Eye (tissue), 1 donor: Measurements from ENCODE around the gene FADS3.

Experiments
- DNase-seq: peaks from one replicate; pipeline ENCODE4 v3.0.0-alpha.2; 2015

The FADS3 gene

DNA sequence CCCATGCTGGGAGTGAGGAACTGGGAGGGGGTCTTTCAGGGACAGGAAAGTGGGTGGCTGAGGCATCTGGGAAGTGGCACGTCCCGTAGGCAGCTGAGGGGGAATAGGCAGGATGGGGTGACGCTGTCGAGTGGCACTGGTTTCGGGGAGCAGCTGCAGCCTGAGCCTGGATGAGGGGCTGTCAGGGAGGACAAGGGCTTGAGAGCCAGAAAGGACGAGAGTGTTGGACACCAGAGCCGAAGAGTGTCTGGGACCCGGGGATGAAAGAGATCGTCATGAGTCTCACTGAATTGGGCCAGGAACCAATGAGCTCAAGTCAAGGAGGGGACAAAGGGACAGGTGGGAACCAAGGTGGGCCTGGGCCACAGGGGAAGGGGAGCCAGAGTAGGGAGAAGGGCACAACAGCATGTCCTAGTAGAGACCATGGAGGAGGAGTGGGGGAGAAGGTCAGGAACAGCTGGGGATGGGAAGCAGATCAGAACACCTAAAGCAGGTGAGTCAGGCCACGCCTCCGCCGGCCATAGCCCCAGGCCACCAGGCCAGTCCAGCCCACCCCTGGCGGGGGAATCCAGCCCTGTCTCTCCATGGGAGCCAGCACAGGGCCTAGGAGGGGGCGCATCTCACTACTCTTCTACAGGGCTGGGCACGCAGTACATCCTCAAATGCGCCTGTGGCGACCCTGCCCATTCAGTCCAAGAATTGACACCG is 21.8 kb upstream of the FADS3 start:
- no peak for DNase-seq

DNA sequence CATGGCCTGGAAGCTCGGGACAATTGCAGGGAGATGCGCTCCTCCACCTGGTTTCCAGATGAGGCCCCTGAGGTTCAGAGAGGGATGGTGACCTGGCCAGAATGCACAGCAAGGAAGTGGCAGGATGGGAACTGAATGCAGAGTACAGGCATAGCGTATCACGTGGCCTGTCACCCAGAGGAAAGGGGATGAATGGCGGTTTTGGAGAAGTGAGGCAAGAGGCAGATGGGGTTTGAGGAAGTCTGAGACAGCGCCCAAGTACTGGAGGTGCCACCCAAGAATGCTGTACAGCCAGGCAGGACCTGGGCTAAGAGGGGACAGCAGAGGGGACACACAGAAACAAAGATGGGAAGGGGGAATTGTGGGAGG is 21.2 kb upstream of the FADS3 start:
- DNase-seq: no peak

DNA sequence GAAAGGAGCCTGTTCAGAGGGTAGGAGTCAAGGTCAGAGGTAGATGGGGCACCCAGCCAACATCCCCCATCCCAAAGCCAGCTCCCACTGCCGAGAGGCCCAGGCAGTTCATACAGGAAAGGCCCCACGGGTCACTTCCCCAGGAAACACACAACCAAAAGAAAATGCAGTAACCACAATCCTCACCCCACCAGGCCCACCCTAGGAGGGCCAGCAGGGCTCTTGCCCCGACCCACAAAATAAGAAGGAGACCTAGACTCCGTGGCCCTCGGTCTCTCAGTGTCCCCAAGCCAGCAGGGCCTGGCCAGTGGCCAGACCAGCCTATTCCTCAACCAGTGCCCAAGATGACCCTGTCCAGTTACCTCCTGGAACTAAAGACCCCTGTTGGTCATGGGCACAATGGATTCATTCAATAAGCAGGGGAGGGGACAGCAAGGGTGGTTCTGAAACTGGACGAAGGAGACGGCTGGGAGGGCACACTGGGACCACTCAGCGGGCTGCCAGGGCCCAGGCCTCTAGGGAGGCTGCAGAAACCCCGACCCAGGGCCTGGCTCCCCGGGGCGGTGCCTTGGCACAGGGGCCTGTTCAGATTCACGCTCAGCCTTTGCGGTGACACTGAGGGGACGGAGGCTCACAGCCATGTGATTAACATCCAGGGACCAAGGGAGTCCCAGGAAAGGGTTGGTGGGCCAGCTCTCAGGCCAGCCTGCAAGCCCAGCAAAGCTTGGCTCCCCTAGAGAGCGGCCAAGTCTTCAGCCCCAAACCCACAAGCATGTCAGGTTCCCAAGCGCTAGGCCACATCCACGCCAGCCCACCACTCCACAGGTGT is 20.6 kb upstream of the FADS3 start:
- no peak for DNase-seq

DNA sequence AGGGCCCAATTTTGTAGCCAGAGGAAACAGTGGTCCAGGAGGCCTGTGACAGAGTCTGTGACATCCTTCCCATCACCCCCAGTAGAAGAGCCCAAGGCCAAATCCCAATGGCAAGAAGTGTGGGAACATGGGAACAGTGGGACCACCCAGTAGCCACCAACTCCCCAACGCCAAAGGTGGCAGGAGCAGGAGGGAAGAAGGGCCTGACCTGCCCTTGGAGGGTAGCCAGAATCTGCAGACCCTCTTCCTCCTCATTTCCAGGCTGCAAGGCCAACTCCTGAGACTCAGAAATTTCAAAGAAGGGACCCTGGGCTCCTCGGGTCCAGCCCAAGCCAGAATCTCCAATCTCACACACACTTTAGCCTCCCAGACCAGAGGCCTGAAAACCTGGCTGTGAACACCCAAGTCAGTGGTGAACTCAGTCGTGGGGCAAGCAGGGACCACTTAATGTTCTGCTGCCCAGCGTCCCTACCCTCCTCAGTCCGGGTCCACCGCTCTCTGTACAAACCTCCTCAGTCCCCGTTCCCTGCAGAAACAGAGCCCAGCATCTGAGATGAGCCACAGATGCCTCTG is 19.9 kb upstream of the FADS3 start:
- no peak for DNase-seq

DNA sequence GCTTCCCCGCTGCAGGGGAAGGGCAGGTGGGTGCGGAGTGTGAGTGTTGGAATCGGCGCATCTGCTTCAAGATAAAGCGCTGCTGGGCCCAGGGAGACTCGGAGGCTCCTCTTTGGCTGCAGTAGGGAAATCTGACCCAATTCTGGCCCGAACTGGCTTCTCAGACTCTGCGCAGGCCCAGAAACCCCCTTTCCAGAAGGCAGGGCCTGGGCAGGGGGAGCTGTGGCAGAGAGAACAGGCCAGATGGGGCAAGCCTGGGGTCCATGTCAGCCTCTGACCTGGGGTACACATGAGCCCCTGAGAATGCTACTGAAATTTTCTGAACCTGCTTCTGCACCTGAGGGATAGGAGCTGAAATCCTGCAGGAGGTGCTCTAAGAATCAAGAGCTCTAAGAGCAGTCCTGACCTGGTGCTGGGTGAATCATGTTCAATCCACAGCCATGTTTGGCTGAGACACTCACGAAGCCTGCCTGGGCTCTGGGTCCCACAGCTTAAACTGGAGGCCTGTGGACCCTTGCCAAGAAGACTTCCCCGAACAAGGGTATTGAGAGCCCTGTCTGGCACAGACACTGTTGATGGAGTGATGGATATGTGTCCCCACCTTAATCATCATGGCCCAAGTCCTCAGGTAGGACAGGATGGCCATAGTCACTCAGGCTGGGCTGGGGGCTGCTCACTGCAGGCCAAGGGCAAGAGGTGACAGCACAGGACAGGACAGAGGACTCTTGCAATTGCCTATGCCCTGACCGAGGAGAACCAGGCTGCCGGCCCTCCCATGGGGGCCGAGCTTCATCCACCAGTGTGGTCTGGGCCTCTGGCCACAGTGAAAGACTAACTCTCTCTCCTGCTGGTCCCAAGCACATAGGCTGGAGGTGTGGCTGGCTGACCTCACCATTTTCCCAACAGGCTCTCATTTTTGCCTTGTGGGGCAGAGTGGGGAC is 19.1 kb upstream of the FADS3 start:
- DNase-seq: no peak

DNA sequence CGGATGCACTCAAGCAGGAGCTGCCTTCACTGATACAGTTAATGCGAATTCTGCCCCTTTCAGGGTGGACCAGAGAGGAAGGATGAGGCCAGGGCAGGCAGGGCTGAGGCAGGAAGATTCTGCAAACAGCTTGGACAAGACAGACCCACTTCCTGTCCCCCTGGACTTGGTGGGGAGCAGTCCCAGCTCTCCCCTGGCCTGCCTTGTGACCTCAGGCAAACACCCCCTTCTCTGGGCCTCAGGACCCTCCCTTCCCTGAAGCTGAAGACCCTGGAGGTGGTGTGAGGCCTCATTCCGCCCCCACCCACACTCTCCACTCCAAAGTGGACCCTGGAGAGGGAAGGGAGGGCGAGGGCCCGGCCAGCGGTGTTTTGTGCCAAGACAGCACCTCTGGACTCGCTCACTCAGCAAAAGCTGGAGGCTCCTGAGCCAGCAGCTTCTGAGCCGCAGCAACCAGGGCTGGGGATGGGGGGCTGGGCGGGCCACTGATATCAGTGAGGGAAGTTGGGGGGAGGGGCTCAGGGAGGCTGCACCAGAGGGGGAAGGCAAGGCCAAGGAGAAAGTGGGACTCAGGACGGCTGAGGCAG is 17.5 kb upstream of the FADS3 start:
- DNase-seq: no peak

DNA sequence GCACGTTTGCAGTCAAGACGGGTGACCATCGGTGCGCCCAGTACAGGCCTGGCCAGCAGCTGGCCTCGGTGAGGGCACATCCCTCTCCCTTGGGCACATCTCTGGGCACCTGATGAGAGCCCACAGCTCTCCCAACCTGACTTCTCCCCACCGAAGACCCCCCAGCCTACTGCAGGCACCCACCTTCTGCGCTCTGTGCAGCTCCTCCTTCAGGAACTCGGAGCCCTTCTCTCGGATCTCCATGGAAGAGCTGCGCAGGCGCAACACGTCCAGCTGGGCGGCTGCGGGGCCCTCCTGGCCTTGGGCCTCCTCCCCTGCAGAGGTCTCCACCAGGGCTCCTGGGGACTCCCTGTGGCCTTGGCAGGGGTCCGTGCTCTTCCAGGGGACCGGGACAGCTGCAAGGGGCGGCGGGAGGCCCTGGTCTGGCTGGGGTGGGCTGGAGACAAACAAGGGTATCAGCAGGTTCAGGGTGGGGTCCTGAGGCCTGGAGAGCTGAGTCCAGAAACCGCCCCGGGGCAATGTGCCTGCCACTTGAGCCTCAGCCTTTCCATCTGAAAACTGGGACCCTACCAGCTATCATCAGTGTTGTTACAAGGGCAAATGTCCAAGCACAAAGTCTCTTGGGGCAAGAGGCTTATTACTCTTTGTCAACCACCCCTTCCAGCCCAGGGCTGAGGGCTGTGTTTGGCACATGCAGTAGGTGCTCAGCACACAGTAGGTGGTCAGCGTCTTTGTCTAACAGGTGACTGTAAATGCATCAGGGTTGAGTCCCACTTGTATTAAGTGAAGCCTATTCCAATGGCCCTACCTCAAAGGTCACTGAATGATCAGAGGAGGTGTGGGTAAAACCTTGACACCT is 16.8 kb upstream of the FADS3 start:
- DNase-seq: no peak

DNA sequence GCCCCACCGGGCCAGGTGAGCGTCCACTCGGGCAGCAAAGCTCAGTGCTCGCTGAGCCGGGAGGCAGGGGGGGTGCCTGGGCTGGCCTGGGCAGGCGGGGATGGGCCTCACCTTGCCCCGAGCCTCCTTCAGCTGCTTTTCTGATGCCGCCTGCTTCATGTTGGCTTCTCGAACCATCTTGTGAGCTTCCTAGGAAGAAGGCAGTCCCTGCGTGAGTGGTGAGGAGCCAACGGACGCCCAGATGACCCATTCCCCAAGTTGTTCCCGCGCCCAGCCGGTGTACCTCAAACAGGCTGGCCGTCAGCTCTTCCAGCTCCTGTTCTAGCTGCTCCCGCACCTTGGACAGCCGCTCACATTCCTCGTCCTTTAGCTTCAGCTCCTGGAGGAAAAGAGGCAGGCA is 15.9 kb upstream of the FADS3 start:
- DNase-seq: no peak

DNA sequence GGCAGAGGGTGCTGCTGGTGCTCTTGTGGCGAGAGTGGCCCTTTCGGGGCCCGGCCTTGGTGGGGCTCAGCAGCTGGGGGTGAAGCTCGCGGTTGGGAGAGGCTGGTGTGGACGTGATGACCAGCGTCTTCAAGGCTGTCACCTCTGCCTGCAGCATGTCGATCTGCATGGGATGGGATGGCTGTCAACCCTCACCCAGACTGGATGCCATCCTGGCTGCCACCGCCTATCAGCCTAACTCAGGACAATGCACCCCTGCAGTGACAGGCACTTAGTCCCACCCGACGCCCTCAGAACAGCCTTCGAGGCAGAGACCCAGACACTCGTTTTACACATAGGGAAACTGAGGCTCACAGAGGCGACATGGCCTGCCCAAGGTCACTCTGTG is 15.2 kb upstream of the FADS3 start:
- no peak for DNase-seq

DNA sequence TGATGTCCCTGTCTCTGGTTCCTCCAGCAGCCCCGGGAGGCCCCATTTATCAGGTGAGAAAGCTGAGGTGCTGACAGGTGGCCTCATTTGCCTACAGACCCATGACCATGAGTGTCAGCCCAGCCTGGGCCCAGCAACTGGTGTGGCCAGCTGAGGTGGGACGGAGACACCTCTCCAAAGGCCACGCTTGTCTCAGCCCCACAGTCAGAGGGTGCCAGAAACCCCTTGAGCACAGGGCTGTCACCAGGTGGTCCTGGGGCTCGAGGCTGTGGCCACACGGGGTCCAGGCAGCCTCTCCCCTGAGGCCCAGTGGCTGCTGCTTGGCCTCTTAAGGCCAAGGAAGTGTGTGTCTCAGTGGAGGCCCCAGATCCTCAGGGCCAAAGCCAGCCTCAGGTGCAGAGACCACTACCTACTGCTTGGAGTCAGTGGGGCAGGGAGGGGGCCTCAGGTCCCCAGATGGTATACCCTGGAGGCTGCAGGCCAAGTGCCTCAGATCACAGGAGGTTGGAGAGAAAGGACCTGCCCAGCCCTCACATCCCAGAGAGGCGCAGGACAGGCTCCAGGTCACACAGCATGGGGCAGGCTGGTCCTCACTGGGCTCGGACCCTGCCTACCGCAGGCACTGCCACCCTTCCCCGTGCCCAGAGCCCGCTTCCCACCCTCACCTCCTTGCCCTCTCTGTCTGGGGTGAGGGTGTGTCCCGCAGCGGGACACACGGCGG is 14.6 kb upstream of the FADS3 start:
- no peak for DNase-seq

DNA sequence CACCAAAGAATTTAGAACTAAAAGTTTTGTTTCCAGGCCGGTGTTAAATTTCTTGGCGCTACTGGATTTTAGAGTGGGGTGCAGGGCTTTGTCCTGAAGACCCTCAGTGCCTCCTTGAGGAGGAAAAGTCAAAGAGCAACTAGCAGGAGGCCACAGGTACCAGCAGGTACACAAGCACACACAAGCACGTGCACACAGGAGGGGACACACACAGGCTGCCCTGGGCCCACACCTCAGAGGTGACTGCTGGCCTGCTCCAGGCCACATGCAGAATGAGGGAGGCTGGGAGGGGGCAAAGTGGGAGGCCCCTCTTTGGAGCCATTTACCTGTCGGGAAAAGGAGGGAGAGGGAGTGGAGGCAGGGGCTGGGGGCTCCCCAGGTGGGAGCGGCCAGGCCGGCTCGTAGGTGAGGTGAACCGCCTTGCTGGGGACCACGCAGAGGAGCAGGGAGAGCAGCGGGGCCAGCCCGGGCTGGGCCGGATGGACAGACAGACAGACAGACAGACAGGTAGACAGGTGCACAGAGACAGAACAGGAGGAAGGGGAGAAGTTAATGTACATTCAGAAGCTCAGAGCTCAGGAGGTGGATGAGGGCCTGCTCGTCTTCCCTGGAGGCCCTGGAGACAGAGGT is 13.8 kb upstream of the FADS3 start:
- DNase-seq: no peak

DNA sequence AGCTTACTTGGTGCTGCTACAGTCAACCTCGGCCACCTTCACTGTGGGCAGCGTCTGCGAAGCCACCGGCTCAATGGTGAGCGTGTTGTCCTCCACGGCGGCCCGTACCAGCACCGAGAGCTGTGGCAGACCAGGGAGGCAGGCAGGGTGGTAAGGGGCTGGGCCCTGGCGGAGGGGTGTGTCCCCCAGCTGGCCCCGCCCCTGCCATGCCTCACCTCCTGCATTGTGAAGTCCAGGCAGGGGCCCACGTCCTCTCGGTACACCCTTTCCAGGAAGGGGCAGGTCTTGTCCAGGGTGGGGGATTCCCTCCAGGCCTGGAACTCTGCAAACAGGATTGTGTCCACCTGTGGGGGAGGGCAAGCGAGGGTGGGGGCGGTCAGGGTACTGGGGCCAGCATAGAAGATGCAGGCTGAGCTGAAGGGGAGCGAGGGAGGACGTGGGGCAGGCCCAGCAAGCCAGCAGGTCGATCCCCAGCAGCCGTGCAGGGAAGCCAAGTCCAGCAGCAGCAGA is 13.2 kb upstream of the FADS3 start:
- DNase-seq: no peak

DNA sequence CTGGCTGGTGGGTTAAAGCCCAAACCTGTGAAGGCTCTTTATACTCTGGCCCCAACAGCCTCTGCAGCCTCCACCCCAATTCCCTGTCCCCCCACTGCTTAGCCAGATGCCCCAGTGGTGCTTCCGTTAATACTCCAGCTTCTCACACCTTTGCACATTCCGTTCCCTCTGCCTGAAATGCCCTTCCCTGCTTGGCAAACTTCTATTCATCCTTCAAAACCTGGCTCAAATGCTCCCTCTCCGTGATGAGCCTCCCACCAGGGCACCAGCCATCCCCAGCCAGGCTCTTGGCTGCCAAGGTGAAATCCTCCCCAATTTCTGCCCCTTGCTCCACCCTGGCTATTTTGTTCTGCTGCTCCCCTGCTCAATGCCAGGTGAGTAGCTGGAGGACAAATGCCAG is 12.5 kb upstream of the FADS3 start:
- no peak for DNase-seq

DNA sequence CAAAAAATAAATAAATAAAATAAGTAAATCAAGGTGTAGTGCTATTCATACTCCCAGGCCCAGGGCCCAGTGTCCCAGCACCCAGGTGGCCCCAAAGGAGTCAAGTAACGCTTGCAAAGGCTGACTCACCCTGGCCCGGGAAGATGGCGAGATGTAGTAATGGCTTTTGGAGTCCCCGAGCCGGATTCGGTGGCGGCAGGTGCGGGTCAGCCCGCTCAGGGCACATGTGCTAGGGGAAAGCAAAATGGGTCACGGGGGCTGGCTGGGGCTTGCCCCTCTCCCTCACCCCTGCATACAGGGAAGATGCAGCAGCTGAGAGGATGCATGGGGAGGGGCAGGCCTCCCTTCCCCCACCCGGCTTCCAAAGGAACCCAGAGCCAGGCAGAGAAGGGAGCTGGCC is 11.0 kb upstream of the FADS3 start:
- no peak for DNase-seq

DNA sequence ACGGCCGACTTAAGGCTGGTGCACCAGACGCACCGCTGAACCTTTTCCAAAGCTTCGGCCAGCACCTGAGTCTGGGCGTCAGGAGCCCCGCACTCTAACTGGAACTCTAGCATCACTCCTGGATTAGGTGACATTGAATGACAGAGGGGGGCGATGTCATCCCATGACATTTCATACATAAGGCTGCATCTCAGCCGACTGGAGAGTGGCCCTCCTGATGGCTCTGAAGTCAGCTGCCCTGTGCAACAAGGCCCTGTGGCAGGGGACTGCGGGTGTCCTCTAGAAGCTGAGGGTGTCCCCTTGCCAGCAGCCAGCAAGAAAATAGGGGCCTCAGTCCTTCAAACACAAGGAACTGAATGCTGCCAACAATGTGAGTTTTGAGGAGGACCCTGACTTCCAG is 10.1 kb upstream of the FADS3 start:
- no peak for DNase-seq

DNA sequence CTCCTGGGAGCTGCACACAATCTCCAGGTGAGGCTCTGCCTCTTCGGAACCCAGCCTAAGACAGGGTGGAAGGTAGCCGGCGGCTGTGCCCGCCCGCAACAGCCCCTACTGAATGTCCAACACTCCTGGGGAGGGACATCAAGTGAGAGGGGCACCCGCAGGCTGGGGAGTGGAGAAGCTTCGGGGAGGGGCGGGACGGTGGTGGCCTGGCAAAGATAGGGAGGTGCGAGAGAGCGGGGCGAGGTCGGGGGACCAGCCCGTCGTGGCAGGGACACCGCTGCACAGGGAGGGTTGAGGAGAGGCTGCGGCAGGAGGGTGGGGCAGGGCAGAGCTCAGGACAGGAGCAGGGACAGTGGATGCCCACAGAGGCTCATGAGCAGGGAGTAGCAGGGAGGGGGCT is 8.9 kb upstream of the FADS3 start:
- no peak for DNase-seq

DNA sequence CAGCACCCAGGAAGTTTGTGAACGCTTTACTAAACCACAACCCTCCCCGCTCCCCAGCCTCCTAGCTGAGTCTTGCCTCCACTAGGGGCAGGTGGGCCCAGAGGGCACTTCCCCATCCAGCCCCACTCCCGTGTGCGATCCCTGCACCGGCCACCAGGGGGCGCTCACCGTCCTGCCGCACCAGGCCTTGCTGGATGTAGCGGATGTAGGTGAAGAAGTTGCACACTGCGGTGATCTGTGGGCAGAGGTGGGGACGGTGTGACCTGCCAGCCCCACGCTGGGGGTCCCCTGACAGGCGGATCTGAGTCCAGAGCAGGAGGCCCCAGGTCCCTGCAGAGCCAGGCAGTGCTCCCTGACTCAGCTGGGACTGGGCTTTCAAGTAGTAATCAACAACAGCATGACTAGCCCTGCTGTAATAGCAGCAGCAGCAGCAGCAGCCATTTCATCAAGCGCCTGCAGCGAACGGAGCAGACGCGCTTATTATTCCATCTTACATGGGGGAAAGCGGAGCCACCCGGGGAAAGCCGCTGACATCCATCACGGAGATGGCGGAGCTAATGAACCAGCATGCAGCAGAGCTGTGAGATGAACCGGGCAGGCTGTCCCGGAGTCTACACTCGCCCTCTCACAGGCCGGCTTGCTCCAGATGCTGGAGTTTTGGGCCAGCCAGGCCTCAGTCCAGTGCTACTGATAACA is 7.9 kb upstream of the FADS3 start:
- peak; percentile 91 for DNase-seq

DNA sequence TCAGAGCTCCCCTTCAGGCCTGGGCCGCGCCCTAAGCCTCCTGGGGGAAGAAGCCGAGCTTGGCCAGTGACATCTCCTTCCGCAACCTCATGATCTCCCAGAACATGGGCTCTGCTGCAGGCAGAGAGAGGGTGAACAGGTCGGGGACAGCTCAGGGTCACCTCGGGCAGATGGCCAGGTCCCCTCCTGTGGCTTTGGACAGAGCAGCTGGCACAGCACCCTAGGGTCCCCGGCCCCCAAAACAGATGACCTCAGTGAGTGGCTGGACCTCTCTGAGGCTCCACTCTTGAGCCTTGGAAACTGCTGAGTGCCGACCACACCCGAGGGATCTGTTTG is 6.9 kb upstream of the FADS3 start:
- no peak for DNase-seq

DNA sequence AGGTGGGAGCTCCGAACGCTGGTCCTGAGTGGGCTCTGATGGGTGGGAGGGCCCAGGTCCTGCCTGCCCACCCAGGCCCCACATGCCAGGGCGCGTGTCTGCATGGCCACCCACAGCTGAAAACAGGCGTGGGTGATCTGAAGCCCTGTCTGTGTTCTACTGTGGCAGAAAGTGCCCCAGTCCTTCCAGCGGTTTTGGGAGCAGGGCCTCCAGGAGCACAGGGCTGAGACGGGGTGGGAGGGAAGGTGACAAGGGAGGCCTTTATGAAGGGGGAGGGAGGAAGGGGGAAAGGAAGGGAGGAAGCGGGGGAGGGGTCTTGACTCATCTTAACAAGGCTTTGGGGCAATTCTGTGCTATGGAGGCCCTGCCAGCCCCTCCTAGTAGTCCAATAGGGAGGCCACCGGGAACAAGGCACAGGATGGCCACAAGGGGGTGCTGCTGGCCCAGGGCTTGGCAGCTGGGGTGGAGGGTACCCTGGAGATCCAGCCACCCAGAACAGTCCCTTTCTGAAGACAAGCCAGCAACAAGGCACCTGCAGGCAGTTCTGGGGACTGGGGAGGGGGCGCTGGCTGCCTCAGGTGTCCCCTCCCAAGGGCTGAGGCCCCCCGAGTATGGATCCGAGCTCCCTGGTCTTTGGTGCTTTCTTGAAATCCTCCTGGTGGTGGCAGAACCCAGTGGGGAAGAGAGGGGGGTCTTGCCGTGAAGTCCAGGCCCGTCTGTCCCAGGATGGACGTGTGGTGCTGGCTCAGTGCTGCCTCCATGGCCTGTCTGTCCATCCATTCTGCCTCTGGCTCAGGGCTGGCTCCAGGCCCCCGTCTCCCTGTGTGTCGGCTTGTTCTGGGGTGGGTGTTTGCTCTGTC is 6.3 kb upstream of the FADS3 start:
- peak; percentile 89 for DNase-seq
